Measurements from ENCODE around the gene NSUN7. TPM values are rescaled to one million over a fixed set of nuclear protein-coding genes. Genes with fewer than 3 reads are reported as not detected.

The NSUN7 gene
- total and polyA plus RNA-seq, 9 of the 15 experiments (the other 6 are each of a cell fraction or from before 2014, with no cell fraction given), result not detected

- H3K9me1 ChIP-seq (ENCODE audit: control insufficient read depth, insufficient read depth, low read length), result no peaks in the 10 kb centered on the region
- no peaks in the 10 kb centered on the region for H3K9me3 ChIP-seq (replicated peaks; ENCODE audit: control insufficient read depth, insufficient read depth, low read depth, low read length)
- no peak overlapping the region for H2AFZ ChIP-seq (ENCODE audit: low read depth, low read length)
- ChIA-PET POLR2A (no interaction called here), CTCF (ENCODE audit: low intra/inter-chr PET ratio) (no interaction called here)
- no peaks in the 10 kb centered on the region for H3K4me1 ChIP-seq (replicated peaks in 1 of 2; ENCODE audit: control insufficient read depth in 2 of 2, insufficient read depth in 2 of 2, low read length in 2 of 2)
- H3K27ac ChIP-seq (ENCODE audit: extremely low read depth, low read depth, low read length), result no peak overlapping the region
- ATAC-seq, result no peak
- no peak for DNase-seq (ENCODE audit: extremely low read depth in 1 of 4, low spot score in 3 of 4)
- H3K79me2 ChIP-seq (ENCODE audit: control insufficient read depth, insufficient read depth, low read length), result no peaks in the 10 kb centered on the region
- FAIRE-seq, result no peak
- WGBS (ENCODE audit: insufficient coverage, low coverage, missing lambda C conversion rate), result 0% methylated on average over 1 of the region's 1 CpG
- in situ Hi-C loops (cut with MboI) (no loop called here), intact Hi-C loops (cut with micrococcal nuclease) (no loop called here)
- H3K27me3 ChIP-seq (ENCODE audit: control insufficient read depth in 2 of 2, insufficient read depth in 2 of 2, low read length in 2 of 2), result no peaks in the 10 kb centered on the region
- no TSS peak for BruUV-seq (replicated peaks)
- no peak for TF ChIP-seq ZNF830 (CRISPR knock-in tag; IDR thresholded peaks at IDR 0.05)
- no peak for TF ChIP-seq FIP1L1 (IDR thresholded peaks at IDR 0.05; ENCODE audit: low read depth, low read length, poor library complexity, severe bottlenecking)
- TF ChIP-seq CHCHD3 (CRISPR knock-in tag; IDR thresholded peaks at IDR 0.05), result no peak
- TF ChIP-seq TFAM (CRISPR knock-in tag; conservative IDR thresholded peaks at IDR 0.05), result no peak
- no peak for TF ChIP-seq TBL1XR1 (IDR thresholded peaks at IDR 0.05; ENCODE audit: low read length in 2 of 2)
- no peak for TF ChIP-seq SRSF9 (IDR thresholded peaks at IDR 0.05; ENCODE audit: borderline replicate concordance, low read depth, low read length)
- no peak for TF ChIP-seq RREB1 (CRISPR knock-in tag; IDR thresholded peaks at IDR 0.05)
- TF ChIP-seq ZEB2 (IDR thresholded peaks at IDR 0.05), result no peak
- no peak for TF ChIP-seq RBM39 (optimal IDR thresholded peaks at IDR 0.05; ENCODE audit: low read depth, low read length)
- TF ChIP-seq TCFL5 (CRISPR knock-in tag; conservative IDR thresholded peaks at IDR 0.05), result no peak
- no peak overlapping the region for H3K9ac ChIP-seq (ENCODE audit: insufficient read depth in 1 of 2, low read depth in 2 of 2, low read length in 2 of 2)
- H4K20me1 ChIP-seq (replicated peaks; ENCODE audit: control insufficient read depth, insufficient read depth, low read length), result no peaks in the 10 kb centered on the region
- H3K4me2 ChIP-seq (ENCODE audit: insufficient read depth, low read length), result no peak overlapping the region
- no peak overlapping the region for H3K4me3 ChIP-seq
- no peaks in the 10 kb centered on the region for H3K36me3 ChIP-seq (ENCODE audit: control insufficient read depth, insufficient read depth, low read length)
Observed at GRCh38 chr4:40778090-40778489, 28.3 kb downstream of the NSUN7 start.

Data from K562 (cell line).